ENCODE measurements around the gene HLA-A.
"Not testable (repeated sequence)": the region's sequence is repeated elsewhere in the genome, so short reads cannot be mapped to it uniquely, and the experiment has no call there.

The HLA-A gene

DNA sequence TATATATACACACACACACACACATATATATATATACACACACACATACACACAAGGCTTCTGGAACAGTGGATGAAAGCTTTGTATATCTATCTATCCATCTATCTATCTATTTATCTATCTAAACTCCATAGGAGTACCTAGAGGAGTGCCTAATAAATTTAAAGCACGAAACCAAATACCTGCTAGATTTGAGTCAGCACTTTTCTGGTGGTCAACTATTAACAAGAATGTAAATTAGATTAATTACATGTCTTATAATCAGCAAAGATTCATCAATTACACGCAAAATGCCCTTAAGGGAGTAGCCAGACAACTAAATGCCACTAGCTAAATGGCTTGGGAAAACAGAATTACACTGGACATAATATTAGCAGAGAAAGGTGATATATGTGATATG is 26.6 kb downstream of the HLA-A start:
- no peak for DNase-seq (ENCODE audit: low spot score in 2 of 2)
- Mint-ChIP-seq H3K27me3 (peaks cover 16% of the 10 kb centered on the region), H3K4me3 (no peak overlapping the region), H3K36me3 (ENCODE audit: insufficient read depth) (peaks cover 15% of the 10 kb centered on the region), H3K4me1 (peaks cover 45% of the 10 kb centered on the region), H3K27ac (ENCODE audit: low read depth) (no peak overlapping the region), H3K9me3 (no peaks in the 10 kb centered on the region)
- ATAC-seq (replicated peaks; ENCODE audit: extremely low read depth, poor library complexity, severe bottlenecking) = no peak

- peaks cover 8% of the 10 kb centered on the region for H3K36me3 Mint-ChIP-seq (ENCODE audit: insufficient read depth)
- ATAC-seq (replicated peaks; ENCODE audit: extremely low read depth, poor library complexity, severe bottlenecking) (no peak), DNase-seq (ENCODE audit: low spot score in 2 of 2) (no peak)
- no peaks in the 10 kb centered on the region for H3K9me3 Mint-ChIP-seq
- H3K4me1 Mint-ChIP-seq = peaks cover 49% of the 10 kb centered on the region
- H3K4me3 Mint-ChIP-seq = no peak overlapping the region
- H3K27me3 Mint-ChIP-seq = peaks cover 34% of the 10 kb centered on the region
- H3K27ac Mint-ChIP-seq (ENCODE audit: low read depth) = no peak overlapping the region
Measured at GRCh38 chr6:29970711-29971110, 28.4 kb downstream of the HLA-A start.

DNA sequence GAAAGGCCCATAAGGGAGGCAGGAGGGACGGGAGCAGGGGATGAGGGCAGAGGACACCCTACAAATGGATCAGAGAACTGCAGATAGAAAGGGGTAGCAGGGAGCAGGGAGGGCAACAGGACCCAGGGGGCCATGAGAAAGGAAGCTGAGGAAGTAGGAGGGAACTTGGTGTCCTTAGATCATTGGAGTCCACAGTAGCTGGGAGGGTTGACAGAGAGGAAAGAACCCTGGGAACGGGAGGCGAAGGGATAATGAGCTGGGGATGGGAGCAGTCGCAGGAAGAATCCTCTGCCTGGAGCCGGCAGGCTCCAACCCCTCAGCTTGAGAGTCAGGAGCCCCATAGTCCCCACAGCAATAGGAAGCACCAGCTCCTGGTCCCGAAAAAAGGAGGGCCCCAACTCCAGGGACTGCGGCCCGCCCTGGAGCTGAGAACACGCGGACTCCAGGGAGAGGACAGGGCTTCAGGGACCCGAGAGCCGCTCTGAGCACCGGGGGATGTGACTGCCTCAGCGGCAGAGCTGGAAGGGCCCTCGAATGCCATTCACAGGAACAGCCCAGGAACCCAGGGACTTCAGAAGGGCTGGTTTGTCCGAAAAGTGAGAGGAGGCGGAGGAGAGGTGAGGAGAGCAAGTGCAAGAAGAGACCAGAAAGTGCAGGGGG is 32.7 kb downstream of the HLA-A start:
- peak overlapping the region; percentile 84 for H3K4me3 Mint-ChIP-seq
- H3K27me3 Mint-ChIP-seq = peaks cover 53% of the 10 kb centered on the region
- ATAC-seq (replicated peaks; ENCODE audit: extremely low read depth, poor library complexity, severe bottlenecking) = no peak
- no peak for DNase-seq (ENCODE audit: low spot score in 2 of 2)
- peaks cover 48% of the 10 kb centered on the region for H3K4me1 Mint-ChIP-seq
- H3K27ac Mint-ChIP-seq (ENCODE audit: low read depth) = peak overlapping the region; percentile 78
- H3K36me3 Mint-ChIP-seq (ENCODE audit: insufficient read depth) = peaks cover 8% of the 10 kb centered on the region
- no peaks in the 10 kb centered on the region for H3K9me3 Mint-ChIP-seq

DNA sequence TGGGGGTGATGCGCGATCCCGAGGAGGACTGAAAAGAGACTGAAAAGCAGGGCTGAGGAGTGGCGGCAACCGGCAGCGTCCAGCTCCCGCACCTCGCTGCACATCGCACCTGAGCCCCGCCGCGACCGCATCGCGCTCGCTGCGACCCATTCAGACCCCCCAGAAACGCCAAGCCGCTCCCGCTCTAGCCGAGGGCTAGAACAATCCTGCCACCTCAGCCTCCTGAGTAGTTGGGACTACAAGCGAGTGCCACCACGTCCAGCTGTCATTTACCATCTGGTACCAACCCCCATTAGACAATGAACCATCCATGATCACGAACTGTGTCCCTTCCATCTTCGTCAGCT is 33.2 kb downstream of the HLA-A start:
- peak overlapping the region; percentile 78 for H3K27ac Mint-ChIP-seq (ENCODE audit: low read depth)
- H3K36me3 Mint-ChIP-seq (ENCODE audit: insufficient read depth) = peaks cover 7% of the 10 kb centered on the region
- DNase-seq (ENCODE audit: low spot score in 2 of 2) (no peak), ATAC-seq (replicated peaks; ENCODE audit: extremely low read depth, poor library complexity, severe bottlenecking) (no peak)
- H3K9me3 Mint-ChIP-seq = no peaks in the 10 kb centered on the region
- peak overlapping the region; percentile 84 for H3K4me3 Mint-ChIP-seq
- H3K4me1 Mint-ChIP-seq = peaks cover 48% of the 10 kb centered on the region
- H3K27me3 Mint-ChIP-seq = peaks cover 53% of the 10 kb centered on the region

DNA sequence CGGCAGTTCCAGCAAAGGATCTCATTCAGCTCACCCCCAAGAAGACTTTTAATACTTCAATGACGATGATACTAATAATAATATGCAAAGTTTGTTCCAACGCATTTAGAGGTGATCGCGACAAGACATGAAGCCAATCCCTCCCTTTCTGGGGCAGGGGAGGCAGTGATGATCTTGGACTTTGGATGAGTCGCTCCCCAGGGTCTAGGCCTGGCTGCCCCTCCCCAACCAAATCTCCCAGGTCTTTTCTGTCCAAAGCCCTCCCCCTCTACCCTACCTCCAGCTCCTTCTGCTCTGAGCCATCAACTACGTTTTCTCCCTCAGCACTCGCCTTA is 33.9 kb downstream of the HLA-A start:
- H3K27me3 Mint-ChIP-seq = peaks cover 53% of the 10 kb centered on the region
- H3K27ac Mint-ChIP-seq (ENCODE audit: low read depth) = peak overlapping the region; percentile 33
- peaks cover 48% of the 10 kb centered on the region for H3K4me1 Mint-ChIP-seq

DNA sequence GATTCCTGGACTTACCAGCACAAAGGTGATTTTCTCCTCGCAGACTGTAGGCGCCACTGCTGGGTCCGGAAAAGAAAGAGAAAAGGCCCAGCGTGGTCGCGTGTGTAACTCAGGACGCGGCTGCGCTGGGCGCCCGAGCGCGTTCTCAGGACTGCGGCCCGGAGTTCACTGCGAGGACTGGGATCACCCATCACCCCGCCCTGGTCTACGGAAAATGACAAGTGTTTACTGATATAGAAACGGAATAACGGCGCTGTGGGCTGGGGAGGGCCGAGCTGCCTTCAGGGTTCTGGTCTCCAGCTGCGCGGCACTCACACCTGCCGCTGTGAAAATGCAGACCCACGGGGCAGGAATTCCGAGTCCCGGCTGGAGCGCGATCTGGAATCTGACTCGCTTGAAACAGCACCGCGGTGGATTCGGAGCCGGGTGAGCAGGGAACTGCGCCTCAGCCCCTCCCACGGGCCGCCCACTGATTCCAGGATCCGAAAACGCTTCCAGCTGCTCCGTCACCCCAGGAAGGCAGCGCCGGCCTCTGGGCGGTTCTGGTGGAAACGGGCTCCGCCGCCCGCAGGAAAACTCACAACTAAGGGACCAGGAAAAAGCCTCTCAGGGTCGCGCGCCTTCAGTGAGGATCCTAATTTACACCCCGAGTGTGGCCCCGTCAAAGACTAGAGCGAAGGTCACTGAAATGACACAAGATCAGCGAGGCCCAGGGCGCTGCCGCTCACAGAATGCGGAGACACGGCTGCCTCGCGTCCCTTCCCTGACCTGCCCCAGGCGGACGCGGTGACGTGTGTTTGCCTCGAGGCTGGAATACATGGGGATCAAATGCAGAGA is 34.5 kb downstream of the HLA-A start:
- no peaks in the 10 kb centered on the region for H3K9me3 Mint-ChIP-seq
- peak overlapping the region; percentile 33 for H3K27ac Mint-ChIP-seq (ENCODE audit: low read depth)
- H3K4me1 Mint-ChIP-seq = peaks cover 48% of the 10 kb centered on the region
- H3K4me3 Mint-ChIP-seq = peak overlapping the region; percentile 84
- peaks cover 53% of the 10 kb centered on the region for H3K27me3 Mint-ChIP-seq
- ATAC-seq (replicated peaks; ENCODE audit: extremely low read depth, poor library complexity, severe bottlenecking) (peak; percentile 68), DNase-seq (ENCODE audit: low spot score in 2 of 2) (no peak)
- peaks cover 4% of the 10 kb centered on the region for H3K36me3 Mint-ChIP-seq (ENCODE audit: insufficient read depth)

More for the DNA sequence above, 33.9 kb downstream of the HLA-A start:
- ATAC-seq (replicated peaks; ENCODE audit: extremely low read depth, poor library complexity, severe bottlenecking) (no peak), DNase-seq (ENCODE audit: low spot score in 2 of 2) (no peak)
- Mint-ChIP-seq H3K9me3 (no peaks in the 10 kb centered on the region), H3K36me3 (ENCODE audit: insufficient read depth) (peaks cover 4% of the 10 kb centered on the region), H3K4me3 (peak overlapping the region; percentile 84)

- Mint-ChIP-seq H3K27ac (ENCODE audit: low read depth) (peak overlapping the region; percentile 33), H3K4me1 (peaks cover 45% of the 10 kb centered on the region), H3K4me3 (peak overlapping the region; percentile 84), H3K36me3 (ENCODE audit: insufficient read depth) (peaks cover 4% of the 10 kb centered on the region), H3K9me3 (no peaks in the 10 kb centered on the region), H3K27me3 (peaks cover 48% of the 10 kb centered on the region)
- no peak for DNase-seq (ENCODE audit: low spot score in 2 of 2)
- ATAC-seq (replicated peaks; ENCODE audit: extremely low read depth, poor library complexity, severe bottlenecking) = no peak
Measured at GRCh38 chr6:29977425-29977727, 35.0 kb downstream of the HLA-A start.

DNA sequence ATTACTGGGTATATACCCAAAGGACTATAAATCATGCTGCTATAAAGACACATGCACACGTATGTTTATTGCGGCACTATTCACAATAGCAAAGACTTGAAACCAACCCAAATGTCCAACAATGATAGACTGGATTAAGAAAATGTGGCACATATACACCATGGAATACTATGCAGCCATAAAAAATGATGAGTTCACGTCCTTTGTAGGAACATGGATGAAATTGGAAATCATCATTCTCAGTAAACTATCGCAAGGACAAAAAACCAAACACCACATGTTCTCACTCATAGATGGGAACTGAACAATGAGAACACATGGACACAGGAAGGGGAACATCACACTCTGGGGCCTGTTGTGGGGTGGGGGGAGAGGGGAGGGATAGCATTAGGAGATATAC is 37.7 kb downstream of the HLA-A start:
- not testable (repeated sequence) for H3K27ac Mint-ChIP-seq (ENCODE audit: low read depth); ATAC-seq (replicated peaks; ENCODE audit: extremely low read depth, poor library complexity, severe bottlenecking); H3K4me3 Mint-ChIP-seq; H3K36me3 Mint-ChIP-seq (ENCODE audit: insufficient read depth); DNase-seq (ENCODE audit: low spot score in 2 of 2); H3K9me3 Mint-ChIP-seq
- Mint-ChIP-seq H3K27me3 (peaks cover 35% of the 10 kb centered on the region), H3K4me1 (peaks cover 23% of the 10 kb centered on the region)

DNA sequence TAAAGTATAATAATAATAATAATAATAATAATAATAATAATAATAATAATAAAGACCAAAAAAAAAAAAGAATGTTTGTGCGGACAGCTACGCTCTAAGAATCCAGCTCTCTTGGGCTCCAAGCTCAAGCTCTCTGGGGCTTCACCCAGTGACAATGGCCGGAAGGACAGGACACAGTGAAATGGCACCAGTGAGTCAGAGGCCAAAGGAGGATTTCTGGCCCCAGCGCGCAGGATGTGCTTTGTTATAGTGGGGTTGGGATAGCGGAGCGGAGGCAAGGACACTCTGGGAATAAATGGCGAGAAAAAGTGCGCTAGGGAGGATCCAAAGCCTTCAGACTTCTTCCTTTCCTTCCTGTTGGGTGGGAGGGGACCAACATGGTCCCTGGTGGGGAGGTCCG is 38.2 kb downstream of the HLA-A start:
- Mint-ChIP-seq H3K4me1 (peaks cover 18% of the 10 kb centered on the region), H3K36me3 (ENCODE audit: insufficient read depth) (no peaks in the 10 kb centered on the region), H3K9me3 (no peaks in the 10 kb centered on the region), H3K27me3 (peaks cover 30% of the 10 kb centered on the region), H3K27ac (ENCODE audit: low read depth) (no peak overlapping the region), H3K4me3 (no peak overlapping the region)
- ATAC-seq (replicated peaks; ENCODE audit: extremely low read depth, poor library complexity, severe bottlenecking) (no peak), DNase-seq (ENCODE audit: low spot score in 2 of 2) (no peak)

DNA sequence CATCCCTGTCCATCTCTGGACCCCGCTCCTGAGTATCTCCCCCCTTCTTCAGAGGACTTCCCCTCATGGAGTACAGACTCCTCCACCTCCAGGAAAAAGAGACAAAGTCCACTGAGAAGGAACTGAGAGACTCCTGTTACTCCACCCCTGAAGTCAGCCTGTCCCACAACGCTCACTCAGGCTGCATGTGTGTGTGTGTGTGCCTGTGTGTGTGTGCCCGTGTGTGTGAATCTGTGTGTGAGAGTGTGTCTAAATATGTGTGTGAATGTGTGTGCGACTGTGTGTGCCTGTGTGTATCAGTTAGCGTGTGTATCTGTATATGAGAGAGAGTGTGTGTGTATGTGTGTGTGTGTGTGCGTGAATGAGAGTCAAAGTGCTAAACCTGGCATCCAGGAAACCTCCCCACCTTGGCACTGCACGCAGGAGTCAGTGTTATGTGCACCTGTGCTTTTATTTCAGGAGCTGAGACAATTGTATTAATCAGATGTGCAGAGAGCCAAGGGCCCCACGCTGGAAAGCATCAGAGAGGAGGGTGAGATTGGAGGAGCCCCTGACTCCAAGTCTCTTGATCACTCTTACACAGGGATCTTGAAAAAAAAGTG is 39.0 kb downstream of the HLA-A start:
- ATAC-seq (replicated peaks; ENCODE audit: extremely low read depth, poor library complexity, severe bottlenecking) (no peak), DNase-seq (ENCODE audit: low spot score in 2 of 2) (no peak)
- peaks cover 22% of the 10 kb centered on the region for H3K27me3 Mint-ChIP-seq
- no peak overlapping the region for H3K4me3 Mint-ChIP-seq
- no peak overlapping the region for H3K27ac Mint-ChIP-seq (ENCODE audit: low read depth)
- peaks cover 10% of the 10 kb centered on the region for H3K4me1 Mint-ChIP-seq
- H3K9me3 Mint-ChIP-seq = no peaks in the 10 kb centered on the region
- H3K36me3 Mint-ChIP-seq (ENCODE audit: insufficient read depth) = no peaks in the 10 kb centered on the region

DNA sequence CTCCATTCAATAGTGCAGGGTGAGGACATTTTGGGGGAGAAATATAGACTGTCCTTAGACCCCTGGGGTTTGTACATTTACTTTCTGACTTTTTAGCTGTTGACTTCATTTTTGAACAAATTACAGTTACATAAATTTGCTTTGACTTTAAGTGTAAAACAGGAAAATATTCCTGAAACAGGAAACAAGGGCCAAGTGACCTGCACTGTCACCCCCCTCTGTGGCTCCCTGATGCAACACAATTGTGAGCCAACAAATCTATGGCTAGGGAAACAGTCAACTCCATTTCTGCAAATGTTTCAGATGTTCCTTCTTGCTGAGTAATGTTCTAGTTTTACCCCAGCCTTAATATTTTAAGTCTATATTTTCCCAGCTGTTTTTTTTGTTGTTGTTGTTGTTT is 39.8 kb downstream of the HLA-A start:
- DNase-seq (ENCODE audit: low spot score in 2 of 2) (no peak), ATAC-seq (replicated peaks; ENCODE audit: extremely low read depth, poor library complexity, severe bottlenecking) (no peak)
- H3K4me1 Mint-ChIP-seq = peaks cover 3% of the 10 kb centered on the region
- peaks cover 14% of the 10 kb centered on the region for H3K27me3 Mint-ChIP-seq
- H3K27ac Mint-ChIP-seq (ENCODE audit: low read depth) = no peak overlapping the region
- H3K9me3 Mint-ChIP-seq = no peaks in the 10 kb centered on the region
- no peak overlapping the region for H3K4me3 Mint-ChIP-seq
- no peaks in the 10 kb centered on the region for H3K36me3 Mint-ChIP-seq (ENCODE audit: insufficient read depth)

GRCh38 chr6:29984232-29984631 is 41.9 kb downstream of the HLA-A start:
- Mint-ChIP-seq H3K4me1 (no peaks in the 10 kb centered on the region), H3K27ac (ENCODE audit: low read depth) (no peak overlapping the region), H3K4me3 (no peak overlapping the region), H3K27me3 (peaks cover 17% of the 10 kb centered on the region), H3K9me3 (no peaks in the 10 kb centered on the region), H3K36me3 (ENCODE audit: insufficient read depth) (no peaks in the 10 kb centered on the region)
- DNase-seq (ENCODE audit: low spot score in 2 of 2) (no peak), ATAC-seq (replicated peaks; ENCODE audit: extremely low read depth, poor library complexity, severe bottlenecking) (no peak)

- Mint-ChIP-seq H3K9me3 (no peaks in the 10 kb centered on the region), H3K27me3 (peaks cover 25% of the 10 kb centered on the region), H3K4me1 (no peaks in the 10 kb centered on the region), H3K27ac (ENCODE audit: low read depth) (no peak overlapping the region), H3K4me3 (no peak overlapping the region), H3K36me3 (ENCODE audit: insufficient read depth) (no peaks in the 10 kb centered on the region)
- ATAC-seq (replicated peaks; ENCODE audit: extremely low read depth, poor library complexity, severe bottlenecking) (no peak), DNase-seq (ENCODE audit: low spot score in 2 of 2) (no peak)
Measured at GRCh38 chr6:29984992-29985391, 42.7 kb downstream of the HLA-A start.

All from central memory CD8-positive, alpha-beta T cell (primary cell).